Keratinocyte (primary cell): ENCODE measurements around the gene TPD52L1.

Source experiments
- EZH2 ChIP-seq: IDR thresholded peaks from one replicate; pipeline ENCODE4 v1.6.1; 2012; ENCODE audit warnings: inconsistent platforms, mild to moderate bottlenecking, low read length, moderate library complexity
- TF ChIP-seq, protein P1 (sequence below), 3 experiments: IDR thresholded peaks in 1 of 3; conservative IDR thresholded peaks in 1 of 3; optimal IDR thresholded peaks in 1 of 3; 2 replicates in 2 of 3; 3 replicates in 1 of 3; pipeline versions ENCODE3 to v1.5.1; 2011; ENCODE audit warnings: low read length in 3 of 3, mild to moderate bottlenecking in 3 of 3, moderate library complexity in 2 of 3, control low read depth in 1 of 3, inconsistent platforms in 1 of 3; ENCODE audit not compliant: insufficient read depth in 2 of 3; ENCODE audit errors: extremely low read depth in 1 of 3

GRCh38 chr6:125196613-125197012 lies 43.0 kb downstream of the TPD52L1 start:
- TF ChIP-seq, protein P1, sequence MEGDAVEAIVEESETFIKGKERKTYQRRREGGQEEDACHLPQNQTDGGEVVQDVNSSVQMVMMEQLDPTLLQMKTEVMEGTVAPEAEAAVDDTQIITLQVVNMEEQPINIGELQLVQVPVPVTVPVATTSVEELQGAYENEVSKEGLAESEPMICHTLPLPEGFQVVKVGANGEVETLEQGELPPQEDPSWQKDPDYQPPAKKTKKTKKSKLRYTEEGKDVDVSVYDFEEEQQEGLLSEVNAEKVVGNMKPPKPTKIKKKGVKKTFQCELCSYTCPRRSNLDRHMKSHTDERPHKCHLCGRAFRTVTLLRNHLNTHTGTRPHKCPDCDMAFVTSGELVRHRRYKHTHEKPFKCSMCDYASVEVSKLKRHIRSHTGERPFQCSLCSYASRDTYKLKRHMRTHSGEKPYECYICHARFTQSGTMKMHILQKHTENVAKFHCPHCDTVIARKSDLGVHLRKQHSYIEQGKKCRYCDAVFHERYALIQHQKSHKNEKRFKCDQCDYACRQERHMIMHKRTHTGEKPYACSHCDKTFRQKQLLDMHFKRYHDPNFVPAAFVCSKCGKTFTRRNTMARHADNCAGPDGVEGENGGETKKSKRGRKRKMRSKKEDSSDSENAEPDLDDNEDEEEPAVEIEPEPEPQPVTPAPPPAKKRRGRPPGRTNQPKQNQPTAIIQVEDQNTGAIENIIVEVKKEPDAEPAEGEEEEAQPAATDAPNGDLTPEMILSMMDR (optimal IDR thresholded peaks at IDR 0.05 in 1 of 3, IDR thresholded peaks at IDR 0.05 in 1 of 3, conservative IDR thresholded peaks at IDR 0.05 in 1 of 3; ENCODE audit: extremely low read depth in 1 of 3, insufficient read depth in 2 of 3, low read length in 3 of 3), result no peak
- no peak for TF ChIP-seq EZH2
